ENCODE data around the gene FLT4.

DNA sequence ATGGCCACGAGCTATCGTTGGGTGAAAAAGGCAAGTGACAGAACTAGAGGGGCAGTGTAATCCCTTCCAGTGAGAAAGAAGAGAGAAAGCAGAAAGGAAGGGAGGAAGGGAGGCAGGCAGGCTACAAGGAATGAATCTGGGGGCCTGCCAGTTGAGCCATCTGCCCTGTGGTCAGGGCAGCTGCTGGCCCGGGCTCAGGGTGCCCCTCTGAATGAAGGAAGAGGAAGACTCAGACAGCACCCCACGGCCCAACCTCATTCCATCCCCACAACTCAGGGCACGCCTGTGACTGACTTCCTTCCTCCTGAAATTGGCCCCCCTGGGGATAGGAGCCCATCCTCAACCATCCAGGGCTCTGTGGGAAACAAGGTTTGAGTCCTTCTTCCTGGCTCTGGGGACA is 20.3 kb upstream of the FLT4 start:
- TF ChIP-seq, protein P1, sequence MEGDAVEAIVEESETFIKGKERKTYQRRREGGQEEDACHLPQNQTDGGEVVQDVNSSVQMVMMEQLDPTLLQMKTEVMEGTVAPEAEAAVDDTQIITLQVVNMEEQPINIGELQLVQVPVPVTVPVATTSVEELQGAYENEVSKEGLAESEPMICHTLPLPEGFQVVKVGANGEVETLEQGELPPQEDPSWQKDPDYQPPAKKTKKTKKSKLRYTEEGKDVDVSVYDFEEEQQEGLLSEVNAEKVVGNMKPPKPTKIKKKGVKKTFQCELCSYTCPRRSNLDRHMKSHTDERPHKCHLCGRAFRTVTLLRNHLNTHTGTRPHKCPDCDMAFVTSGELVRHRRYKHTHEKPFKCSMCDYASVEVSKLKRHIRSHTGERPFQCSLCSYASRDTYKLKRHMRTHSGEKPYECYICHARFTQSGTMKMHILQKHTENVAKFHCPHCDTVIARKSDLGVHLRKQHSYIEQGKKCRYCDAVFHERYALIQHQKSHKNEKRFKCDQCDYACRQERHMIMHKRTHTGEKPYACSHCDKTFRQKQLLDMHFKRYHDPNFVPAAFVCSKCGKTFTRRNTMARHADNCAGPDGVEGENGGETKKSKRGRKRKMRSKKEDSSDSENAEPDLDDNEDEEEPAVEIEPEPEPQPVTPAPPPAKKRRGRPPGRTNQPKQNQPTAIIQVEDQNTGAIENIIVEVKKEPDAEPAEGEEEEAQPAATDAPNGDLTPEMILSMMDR (IDR thresholded peaks at IDR 0.05), result no peak
- no peak for TF ChIP-seq POLR2A (IDR thresholded peaks at IDR 0.05)
